CD4-positive, alpha-beta T cell treated with Interleukin-17A for 4 hours (primary cell): ENCODE results near the gene SPPL3.

Experiments
- DNase-seq: peaks from one replicate; pipeline ENCODE4 v3.0.0-alpha.2; 2020; ENCODE audit warnings: mixed read lengths

SPPL3 gene

GRCh38 chr12:120719496-120720233 is 184.5 kb downstream of the SPPL3 start:
- DNase-seq = no peak

- no peak for DNase-seq
These were observed 185.1 kb downstream of the SPPL3 start for GRCh38 chr12:120719072-120719471.

GRCh38 chr12:120718055-120718454 is 186.1 kb downstream of the SPPL3 start:
- DNase-seq = no peak

GRCh38 chr12:120713861-120714482 is 190.2 kb downstream of the SPPL3 start:
- peak; percentile 86 for DNase-seq

GRCh38 chr12:120712610-120713009 is 191.5 kb downstream of the SPPL3 start:
- DNase-seq = no peak
